HUDEP-2 (cell line): ENCODE data around the gene VPS13D.
A peak's percentile ranks its signal among the peaks of the same experiment; 100 is the strongest.
"Not testable (repeated sequence)": the region's sequence is repeated elsewhere in the genome, so short reads cannot be mapped to it uniquely, and the experiment has no call there.

Source experiments
- DNase-seq, 76 experiments: peaks; one replicate each; lab custom pipeline; 2025; ENCODE audit not compliant: unreplicated experiment in 76 of 76; lab: John Stamatoyannopoulos, UW

The VPS13D gene

DNA sequence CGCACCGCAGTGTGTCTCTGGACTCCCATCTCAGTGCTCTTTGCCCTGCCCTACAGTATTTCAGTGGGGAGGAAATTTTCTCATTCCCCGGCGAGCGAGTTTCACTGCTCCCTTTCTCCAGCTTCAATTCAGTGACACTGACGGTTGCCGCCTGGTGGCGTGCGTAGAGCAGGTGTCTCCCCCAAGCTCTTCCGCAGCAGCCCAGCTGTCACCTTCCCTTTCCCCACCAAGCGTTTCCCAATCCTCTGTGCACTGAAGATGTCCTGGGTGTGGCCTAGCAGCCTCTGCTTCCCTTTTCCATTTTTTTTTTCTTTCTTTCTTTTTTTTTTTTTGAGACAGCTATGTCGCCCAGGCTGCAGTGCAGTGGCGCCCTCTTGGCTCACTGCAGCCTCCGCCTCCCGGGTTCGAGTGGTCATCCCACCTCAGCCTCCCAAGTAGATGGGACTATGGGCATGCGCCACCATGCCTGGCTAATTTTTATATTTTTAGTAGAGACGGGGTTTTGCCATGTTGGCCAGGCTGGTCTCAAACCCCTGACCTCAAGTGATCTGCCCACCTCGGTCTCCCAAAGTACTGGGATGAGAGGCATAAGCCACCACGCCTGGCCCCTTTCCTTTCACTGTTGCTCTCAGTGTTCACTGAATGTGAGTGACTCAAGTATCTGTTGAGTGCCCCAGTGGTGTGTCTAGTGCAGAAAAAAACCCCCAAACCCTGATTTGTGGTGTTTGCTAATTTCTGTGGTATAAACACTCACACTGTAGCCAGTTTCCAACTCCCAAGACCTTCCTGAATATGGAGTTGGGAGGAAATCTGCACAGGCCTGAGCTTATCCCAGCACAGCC is 33.0 kb upstream of the VPS13D start:
- no peak for DNase-seq

DNA sequence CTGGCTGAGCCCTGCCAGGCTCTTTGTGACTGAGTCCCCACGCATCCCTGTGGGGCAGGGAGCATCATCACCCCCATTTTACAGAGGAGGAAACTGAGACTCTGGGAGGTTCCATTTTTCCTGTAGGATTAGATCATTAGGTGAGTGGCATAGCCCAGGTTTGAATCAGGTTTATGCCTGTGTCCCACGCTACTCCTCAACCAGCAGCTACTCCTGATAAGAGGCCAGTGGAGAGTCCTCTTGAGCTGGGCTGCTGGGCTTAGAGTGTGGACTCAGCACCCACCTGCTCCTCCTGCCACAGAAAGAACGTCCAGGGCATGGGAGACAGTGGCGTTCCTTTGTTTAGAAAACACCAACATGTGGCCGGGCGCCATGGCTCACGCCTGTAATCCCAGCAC is 32.3 kb upstream of the VPS13D start:
- no peak for DNase-seq

DNA sequence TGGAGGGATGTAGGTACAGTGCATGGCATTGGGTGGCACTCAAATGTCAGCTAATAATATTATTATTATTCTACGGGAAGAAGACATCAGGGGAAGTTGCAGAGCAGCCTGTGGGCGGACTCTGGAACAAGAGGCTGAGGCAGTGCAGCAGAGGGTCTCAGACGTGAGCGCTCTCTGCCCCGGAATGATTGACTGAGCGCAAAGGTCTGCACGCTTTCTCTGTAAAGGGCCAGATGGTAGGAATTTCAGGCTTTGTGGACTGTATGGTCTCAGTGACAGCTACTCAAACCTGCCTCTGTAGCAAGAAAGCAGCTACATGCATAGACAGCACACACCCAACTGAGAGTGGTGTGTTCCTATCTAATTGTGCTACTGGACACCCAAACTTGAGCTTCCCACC is 29.6 kb upstream of the VPS13D start:
- DNase-seq, result no peak

DNA sequence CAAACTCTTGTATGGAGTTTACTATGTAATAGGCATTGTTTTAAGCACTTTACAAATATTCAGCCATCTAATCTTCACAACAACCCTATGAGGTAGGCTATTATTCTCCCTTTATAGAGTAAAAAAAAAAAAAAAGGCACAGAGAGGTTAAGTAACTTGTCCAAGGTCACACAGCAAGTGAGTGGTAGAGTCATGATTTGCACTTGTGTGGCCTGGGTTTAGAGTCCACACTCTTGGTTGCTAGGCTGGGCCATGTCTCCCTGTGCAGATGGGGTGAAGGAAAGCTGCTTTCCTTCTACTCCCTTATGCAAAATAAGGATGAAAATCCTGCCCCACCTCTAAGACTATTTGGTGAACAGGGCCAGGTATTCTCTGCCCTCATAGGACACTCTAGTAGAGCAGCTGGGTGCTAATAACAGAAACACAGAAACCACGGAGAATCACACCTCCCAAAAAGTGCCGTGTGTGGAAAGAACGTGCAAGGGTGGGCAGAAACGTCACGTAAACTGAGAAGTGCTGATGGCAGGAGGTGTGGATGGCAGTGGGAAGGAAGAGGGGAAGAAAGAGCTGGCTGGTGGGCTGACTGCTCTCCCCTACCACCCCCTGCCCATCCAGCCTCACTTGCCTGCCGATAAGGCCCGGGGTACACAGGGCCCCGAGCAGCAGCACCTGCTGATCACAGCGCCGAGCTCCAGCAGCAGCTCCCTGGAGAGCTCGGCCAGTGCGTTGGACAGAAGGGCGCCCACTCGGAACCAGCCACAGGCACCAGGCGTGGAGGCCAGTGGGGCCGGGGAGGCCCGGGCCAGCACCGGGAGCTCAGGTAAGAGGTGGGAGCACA is 28.3 kb upstream of the VPS13D start:
- DNase-seq, result no peak

DNA sequence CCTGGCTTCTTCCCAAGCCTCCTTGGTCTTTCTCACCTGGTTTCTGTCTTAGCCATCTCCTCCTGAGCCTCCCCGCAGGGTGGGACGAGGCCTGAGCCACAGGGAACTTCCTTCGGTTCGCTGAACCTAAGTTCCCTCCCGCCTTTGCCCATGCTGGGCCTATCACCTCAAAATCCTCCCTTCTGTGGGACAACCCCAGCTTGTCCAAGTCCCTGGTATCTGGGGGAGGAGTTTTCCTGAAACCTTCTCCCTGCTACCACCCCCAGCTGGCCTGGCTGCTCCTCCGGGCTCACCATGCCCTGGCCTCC is 27.7 kb upstream of the VPS13D start:
- DNase-seq, result no peak

DNA sequence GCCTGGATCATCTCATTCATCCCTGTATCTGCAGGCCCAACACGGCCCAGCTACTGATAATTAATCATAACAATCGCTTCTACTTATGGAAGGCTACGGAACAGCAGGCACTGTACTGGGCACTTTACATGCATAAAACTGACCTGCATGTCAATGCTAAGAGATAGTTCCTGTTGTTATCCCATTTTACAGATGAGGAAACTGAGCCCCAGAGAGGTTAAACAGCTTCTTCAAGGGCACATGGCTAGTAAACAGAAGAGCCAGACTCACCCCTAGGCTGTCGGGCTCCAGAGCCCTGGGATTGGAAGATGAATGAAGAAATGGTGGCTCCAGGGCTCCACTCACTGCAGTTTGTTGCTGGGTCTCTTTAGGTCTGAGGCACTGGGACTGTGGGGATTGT is 27.3 kb upstream of the VPS13D start:
- DNase-seq, result no peak

DNA sequence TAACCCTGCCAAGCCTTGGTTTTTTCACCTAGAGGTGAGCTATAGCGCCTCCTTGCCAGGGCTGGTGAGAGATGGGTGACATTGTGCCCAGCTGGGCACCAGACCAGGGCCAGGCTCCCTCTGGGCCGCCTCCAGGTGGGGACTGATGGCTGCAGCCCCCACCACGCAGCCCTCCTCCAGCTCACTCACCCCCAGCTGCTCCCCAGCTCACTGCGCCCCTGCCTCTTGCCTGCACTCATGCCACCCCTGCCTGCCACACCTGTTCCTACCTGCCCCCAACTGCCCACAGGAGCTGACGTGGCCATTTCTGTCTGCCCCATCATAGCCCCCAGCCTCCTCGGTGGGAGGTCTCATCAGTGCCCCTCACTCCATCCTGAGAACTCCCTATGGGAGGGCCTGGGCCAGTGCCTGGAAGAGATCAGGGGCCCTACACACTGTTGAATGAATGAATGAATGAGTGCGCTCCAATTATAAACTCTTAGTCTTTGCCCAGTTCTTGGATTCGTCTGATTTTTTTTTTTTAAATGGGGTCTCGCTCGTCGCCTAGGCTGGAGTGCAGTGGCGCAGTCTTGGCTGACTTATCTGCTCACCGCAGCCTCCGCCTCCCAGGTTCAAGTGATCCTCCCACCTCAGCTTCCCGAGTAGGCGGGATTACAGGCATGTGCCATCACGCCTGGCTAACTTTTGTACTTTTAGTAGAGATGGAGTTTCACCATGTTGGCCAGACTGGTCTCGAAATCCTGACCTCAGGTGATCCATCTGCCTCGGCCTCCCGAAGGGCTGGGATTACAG is 26.4 kb upstream of the VPS13D start:
- peak in 6 of 76 experiments; percentile 8 to 44 (median 20) for DNase-seq

DNA sequence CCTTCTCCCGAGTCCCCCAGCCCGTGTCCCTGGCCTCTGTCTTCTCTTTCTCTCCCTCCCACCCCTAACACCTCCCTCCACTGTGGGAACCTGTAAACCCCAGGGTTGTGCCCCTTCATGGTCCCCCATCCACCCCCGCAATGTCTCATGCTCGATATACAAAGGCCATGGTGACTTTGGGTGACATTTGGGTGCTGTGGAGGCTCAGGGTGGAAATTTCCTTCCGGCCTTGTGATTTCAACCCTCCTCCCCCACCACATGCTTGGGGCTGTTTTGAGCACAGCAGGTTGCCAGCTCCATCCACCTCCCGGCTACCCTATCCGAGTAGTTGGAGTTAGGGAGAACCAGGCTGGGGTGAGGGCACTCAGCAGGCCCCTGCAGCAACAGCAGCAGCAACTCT is 25.7 kb upstream of the VPS13D start:
- no peak for DNase-seq

DNA sequence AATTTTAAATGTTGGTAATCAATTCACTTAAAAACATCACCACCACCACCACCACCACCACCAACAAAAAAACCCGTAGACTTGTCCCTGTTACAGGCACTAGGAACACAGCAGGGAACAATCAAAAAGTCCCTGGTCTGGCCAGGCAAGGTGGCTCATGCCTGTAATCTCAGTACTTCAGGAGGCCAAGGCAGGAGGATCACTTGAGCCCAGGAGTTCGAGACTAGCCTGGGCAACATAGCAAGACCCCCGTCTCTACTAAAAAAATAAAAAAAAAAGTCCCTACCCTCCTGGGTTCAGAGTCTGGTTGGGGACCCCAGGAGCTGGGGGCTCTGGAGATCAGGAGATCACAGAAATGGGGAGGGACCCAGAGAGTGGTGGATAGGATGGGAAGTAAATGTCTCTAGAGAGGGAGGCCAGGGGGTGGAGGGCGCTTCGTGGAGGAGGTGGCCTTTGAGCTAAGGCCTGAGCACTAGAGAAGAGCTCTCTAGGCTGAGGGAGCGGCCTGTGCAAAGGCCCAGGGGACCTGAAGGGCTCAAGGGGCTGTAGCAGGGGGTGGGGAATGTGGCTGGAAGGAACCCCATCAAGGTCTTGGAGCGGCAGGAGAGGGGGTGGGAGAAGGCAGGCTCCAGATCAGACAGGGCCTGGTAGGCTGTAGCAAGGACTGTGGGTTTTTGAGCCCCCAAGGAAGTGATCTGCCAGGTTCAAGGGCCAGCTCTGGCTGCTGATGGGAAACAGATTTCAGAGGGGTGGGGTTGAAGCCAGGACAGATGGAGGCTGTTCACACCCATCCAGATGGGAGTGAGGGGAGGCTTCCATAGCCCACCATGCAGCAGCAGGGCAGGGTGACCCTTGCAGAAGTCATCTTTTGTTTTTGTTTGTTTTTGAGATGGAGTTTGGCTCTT is 24.8 kb upstream of the VPS13D start:
- DNase-seq, result no peak

DNA sequence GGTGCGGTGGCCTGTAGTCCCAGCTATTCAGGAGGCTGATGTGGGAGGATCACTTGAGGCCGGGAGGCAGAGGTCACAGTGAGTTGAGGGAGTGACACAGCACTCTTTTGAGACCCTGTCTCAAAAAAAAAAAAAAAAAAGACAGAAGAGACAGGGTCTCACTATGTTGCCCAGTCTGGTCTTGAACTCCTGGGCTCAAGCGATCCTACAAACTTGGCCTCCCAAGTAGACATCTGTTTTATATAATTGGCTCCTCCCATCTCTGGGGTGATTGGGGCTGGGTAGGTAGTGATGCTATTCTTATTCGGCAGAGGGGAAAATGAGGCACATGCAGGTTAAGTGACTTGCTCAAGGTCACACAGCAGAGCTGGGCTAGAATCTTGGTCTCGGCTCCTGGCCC is 23.6 kb upstream of the VPS13D start:
- no peak for DNase-seq

DNA sequence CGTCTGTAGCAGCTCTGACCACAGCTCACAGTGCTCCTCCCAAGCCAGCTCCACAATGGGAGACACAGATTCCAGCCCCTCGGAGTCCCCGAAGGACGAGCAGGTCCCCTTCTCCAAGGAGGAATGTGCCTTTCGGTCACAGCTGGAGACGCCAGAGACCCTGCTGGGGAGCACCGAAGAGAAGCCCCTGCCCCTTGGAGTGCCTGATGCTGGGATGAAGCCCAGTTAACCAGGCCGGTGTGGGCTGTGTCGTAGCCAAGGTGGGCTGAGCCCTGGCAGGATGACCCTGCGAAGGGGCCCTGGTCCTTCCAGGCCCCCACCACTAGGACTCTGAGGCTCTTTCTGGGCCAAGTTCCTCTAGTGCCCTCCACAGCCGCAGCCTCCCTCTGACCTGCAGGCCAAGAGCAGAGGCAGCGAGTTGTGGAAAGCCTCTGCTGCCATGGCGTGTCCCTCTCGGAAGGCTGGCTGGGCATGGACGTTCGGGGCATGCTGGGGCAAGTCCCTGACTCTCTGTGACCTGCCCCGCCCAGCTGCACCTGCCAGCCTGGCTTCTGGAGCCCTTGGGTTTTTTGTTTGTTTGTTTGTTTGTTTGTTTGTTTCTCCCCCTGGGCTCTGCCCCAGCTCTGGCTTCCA is 22.9 kb upstream of the VPS13D start:
- no peak for DNase-seq

DNA sequence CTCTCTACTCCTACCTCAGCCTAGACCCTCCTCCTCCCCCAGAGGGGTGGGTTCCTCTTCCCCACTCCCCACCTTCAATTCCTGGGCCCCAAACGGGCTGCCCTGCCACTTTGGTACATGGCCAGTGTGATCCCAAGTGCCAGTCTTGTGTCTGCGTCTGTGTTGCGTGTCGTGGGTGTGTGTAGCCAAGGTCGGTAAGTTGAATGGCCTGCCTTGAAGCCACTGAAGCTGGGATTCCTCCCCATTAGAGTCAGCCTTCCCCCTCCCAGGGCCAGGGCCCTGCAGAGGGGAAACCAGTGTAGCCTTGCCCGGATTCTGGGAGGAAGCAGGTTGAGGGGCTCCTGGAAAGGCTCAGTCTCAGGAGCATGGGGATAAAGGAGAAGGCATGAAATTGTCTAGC is 21.6 kb upstream of the VPS13D start:
- no peak for DNase-seq

DNA sequence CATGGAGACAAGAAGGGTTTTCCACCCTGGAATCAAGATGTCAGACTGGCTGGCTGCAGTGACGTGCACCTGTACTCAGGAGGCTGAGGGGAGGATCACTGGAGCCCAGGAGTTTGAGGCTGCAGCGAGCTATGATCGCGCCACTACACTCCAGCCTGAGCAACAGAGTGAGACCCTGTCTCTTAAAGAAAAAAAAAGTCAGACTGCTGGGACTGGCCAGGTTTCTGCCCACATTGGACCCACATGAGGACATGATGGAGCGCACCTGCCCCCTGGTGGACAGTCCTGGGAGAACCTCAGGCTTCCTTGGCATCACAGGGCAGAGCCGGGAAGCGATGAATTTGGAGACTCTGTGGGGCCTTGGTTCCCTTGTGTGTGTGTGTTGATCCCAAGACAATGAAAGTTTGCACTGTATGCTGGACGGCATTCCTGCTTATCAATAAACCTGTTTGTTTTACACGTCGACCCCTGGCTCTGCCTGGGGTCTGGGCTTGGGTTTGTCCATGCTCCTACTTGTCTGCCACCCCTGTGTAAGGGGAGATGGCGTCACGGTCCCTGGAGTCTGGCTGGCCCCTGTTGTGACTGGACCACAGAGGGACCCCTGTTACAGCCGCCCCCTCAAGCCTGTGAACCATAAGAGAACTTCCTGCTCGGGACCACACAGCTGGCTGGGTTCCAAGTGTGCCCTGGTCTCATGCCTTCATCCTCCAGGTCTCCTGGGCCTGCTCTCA is 20.9 kb upstream of the VPS13D start:
- DNase-seq, result peak in 67 of 76 experiments; percentile 19 to 87 (median 63)

DNA sequence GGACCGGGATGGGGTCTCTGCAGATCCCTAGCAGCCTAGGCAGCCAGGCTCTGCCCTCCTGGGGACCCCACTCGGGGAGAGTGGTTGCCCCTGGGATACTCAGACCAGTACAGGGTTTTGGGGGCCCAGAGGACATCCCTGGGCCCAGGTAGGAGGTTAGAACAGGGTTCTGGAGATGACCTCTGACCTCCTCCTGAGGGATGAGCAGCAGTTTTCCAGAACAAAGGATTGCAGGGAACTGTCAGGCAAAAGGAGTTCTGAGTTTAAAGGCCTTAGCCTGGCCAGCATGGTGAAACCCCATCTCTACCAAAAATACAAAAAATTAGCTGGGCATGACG is 20.4 kb upstream of the VPS13D start:
- no peak for DNase-seq

DNA sequence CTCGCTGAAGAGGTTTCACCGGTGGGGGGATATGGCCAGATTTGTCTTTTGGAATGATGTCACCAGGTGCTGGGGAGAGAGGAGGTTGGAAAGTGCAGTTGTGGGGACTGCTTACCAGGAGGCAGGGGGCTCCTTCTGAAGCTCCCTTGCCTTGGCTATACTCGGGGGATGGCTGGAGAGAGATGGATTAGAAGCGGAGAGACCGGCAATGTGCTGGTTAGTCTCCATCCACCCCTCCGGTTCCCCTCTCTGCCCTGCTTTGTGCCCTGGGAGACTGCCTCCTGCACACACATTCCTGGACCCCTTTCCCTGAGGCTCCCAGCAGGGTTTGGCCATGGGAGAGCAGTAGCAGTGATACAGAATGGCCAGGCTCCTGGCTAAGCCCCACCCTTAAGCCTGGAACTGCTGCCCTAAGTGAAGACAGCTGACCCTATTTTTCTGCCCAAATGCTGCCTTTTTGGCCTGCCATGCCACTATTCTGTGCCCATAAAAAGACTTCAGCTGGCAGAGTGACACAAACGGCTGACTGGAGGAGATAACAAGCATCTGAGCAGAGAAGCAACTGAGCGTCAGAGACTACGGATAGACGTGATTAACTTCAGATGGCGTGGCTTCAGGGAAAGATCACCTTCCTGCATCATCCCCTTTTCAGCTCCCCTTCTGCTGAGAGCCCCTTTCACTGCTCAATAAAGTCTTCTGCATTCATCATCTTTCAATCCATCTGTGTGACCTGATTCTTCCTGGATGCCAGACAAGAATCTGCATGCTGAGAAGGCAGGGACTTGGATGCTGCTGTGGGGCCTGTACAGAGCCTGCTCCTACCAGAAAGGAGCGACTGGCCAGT is 14.5 kb upstream of the VPS13D start:
- peak in 37 of 76 experiments; percentile 5 to 56 (median 21) for DNase-seq

DNA sequence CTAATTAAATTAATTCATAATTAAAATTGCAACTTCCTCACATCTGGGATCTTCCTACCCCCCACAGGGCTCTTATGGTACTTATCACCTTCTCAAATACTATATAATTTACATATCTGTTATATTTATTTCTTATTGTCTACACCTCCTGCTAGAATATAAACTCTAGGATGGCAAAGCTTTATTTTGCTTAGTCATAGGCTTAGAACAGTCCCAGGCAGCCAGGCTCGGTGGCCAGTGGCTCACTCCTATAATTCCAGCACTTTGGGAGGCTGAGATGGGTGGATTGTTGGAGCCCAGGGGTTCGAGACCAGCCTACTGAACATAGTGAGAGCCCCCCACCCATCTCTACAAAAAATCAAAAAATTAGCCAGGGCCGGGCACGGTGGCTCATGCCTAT is 10.0 kb upstream of the VPS13D start:
- no peak for DNase-seq

DNA sequence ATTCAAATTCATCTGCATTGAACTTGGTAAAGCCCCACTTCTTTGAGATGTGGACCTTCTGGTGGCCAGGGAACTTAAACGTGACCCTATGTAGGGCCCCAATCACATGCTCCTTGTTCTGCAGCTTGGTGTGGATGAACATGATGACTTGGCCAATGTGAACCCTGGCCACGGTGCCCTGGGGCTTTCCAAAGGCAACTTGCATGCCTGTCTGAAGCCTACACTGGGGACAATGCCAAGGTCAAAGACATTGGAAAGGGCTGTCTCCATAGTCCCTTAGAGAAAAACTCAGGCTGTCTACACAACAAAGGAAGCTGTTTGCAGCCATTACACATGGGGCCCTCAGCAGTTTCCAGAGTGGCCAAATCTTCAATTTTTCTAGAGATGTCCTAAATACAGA is 8.9 kb upstream of the VPS13D start:
- DNase-seq, result no peak

DNA sequence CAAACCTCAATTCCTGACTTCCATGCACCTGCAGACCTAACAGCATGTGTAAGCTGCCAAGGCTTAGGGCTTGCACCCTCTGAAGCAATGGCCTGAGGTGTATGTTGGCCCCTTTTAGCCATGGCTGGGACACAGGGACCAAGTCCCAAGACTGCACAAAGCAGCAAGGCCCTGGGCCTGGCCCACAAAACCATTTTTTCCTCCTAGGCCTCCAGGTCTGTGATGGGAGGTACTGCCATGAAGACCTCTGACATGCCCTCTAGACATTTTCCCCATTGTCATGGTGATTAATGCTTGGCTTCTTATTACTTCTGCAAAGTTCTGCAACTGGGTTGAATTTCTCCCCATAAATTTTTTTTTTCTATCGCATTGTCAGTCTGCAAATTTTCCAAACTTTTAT is 7.1 kb upstream of the VPS13D start:
- not testable (repeated sequence) for DNase-seq
